WERI-Rb-1 (cell line): Measurements from ENCODE around the gene WDR45.

Experiments used
- DNase-seq: peaks from one replicate; pipeline ENCODE4 v3.0.0-alpha.2; 2020
- H3K27ac ChIP-seq: fragments of 250-450 bp; sonication (Bioruptor Pico); 2 replicates; pipeline ENCODE4 v1.5.1; 2020; ENCODE audit warnings: mild to moderate bottlenecking, moderate library complexity
- H3K27me3 ChIP-seq: fragments of 250-450 bp; sonication (Bioruptor Pico); 2 replicates; pipeline ENCODE4 v1.5.1; 2021; ENCODE audit warnings: mild to moderate bottlenecking, low read depth, moderate library complexity; ENCODE audit not compliant: insufficient read depth, severe bottlenecking
- H3K36me3 ChIP-seq: fragments of 250-450 bp; sonication (Bioruptor Pico); 2 replicates; pipeline ENCODE4 v1.5.1; 2020; ENCODE audit warnings: mild to moderate bottlenecking, moderate library complexity
- H3K4me3 ChIP-seq: 2 replicates; pipeline ENCODE4 v1.5.1; 2011; ENCODE audit warnings: low read depth, mild to moderate bottlenecking, control low read depth, low read length
- H3K9me3 ChIP-seq: fragments of 250-450 bp; sonication (Bioruptor Pico); 2 replicates; pipeline ENCODE4 v1.5.1; 2021; ENCODE audit warnings: mild to moderate bottlenecking, moderate library complexity; ENCODE audit not compliant: severe bottlenecking
- TF ChIP-seq, protein P1 (sequence below): IDR thresholded peaks from 2 replicates; pipeline ENCODE4 v1.5.1; 2011; ENCODE audit warnings: low read depth, mild to moderate bottlenecking, control low read depth, inconsistent platforms, low read length

WDR45 gene

DNA sequence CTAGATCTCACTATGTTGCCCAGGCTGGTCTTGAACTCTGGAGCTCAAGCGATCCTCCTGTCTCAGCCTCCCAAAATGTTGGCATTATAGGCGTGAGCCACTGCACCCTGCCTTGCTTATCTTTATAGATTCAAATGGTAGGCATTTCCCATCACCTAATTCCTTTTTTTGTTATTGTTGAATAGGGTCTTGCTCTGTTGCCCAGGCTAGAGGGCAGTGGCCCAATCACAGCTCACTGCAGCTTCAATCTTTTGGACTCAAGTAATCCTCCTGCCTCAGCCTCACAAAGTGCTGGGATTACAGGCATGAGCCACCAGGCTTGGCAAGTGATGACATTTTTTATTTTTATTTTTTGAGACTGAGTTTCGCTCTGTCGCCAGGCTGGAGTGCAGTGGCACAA, 16.7 kb upstream of the WDR45 start:
- H3K27ac ChIP-seq = no peak overlapping the region
- peaks cover 3% of the 10 kb centered on the region for H3K27me3 ChIP-seq
- no peaks in the 10 kb centered on the region for H3K9me3 ChIP-seq
- TF ChIP-seq, protein P1, sequence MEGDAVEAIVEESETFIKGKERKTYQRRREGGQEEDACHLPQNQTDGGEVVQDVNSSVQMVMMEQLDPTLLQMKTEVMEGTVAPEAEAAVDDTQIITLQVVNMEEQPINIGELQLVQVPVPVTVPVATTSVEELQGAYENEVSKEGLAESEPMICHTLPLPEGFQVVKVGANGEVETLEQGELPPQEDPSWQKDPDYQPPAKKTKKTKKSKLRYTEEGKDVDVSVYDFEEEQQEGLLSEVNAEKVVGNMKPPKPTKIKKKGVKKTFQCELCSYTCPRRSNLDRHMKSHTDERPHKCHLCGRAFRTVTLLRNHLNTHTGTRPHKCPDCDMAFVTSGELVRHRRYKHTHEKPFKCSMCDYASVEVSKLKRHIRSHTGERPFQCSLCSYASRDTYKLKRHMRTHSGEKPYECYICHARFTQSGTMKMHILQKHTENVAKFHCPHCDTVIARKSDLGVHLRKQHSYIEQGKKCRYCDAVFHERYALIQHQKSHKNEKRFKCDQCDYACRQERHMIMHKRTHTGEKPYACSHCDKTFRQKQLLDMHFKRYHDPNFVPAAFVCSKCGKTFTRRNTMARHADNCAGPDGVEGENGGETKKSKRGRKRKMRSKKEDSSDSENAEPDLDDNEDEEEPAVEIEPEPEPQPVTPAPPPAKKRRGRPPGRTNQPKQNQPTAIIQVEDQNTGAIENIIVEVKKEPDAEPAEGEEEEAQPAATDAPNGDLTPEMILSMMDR = no peak
- no peak for DNase-seq
- H3K4me3 ChIP-seq = no peak overlapping the region
- no peaks in the 10 kb centered on the region for H3K36me3 ChIP-seq

DNA sequence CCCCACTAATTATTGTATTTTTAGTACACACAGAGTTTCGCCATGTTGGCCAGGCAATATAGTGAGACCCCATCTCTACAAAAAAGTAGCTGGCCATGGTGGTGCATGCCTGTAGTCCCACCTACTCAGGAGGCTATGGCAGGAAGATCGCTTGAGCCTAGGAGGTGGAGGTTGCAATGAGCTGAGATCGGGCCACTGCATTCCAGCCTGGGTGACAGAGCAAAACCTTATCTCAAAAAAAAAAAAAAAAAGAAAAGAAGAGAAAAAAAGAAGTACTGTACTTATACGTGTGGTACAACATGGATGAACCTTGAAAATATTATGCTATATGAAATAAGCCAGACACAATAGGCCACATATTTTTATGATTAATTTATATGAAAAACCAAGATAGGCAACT, 9.9 kb upstream of the WDR45 start:
- no peak overlapping the region for H3K4me3 ChIP-seq
- no peak overlapping the region for H3K27ac ChIP-seq
- H3K27me3 ChIP-seq = peaks cover 2% of the 10 kb centered on the region
- H3K9me3 ChIP-seq = no peaks in the 10 kb centered on the region
- TF ChIP-seq, protein P1 = no peak
- no peaks in the 10 kb centered on the region for H3K36me3 ChIP-seq
- DNase-seq = no peak

DNA sequence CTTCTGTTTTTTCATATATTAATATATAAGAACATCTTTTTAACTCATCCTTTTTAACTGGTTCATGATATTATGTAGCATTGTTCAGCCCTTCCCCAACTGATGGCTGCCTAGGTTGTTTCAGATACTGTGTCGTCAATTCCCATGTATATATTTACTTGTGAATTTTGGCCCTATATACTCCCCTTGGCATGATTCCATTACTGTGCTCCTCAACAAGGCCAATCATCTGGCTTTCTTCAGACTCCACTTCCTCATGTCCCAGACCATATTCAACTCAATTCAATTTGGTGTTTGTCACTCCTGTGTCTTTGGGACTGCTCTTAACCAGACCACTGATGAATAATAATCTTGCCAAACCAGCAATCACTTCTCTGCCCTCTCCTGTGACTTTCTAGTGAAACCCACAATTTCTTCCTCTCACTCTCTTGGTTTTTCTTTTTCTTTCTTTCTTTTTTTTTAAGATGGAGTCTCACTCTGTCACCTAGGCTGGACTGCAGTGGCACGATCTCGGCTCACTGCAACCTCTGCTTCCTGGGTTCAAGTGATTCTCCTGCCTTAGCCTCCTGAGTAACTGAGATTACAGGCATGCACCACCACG, 2.7 kb upstream of the WDR45 start:
- H3K9me3 ChIP-seq = no peaks in the 10 kb centered on the region
- no peaks in the 10 kb centered on the region for H3K27me3 ChIP-seq
- no peak overlapping the region for H3K27ac ChIP-seq
- TF ChIP-seq, protein P1 = no peak
- H3K4me3 ChIP-seq = no peak overlapping the region
- DNase-seq = no peak
- no peaks in the 10 kb centered on the region for H3K36me3 ChIP-seq

DNA sequence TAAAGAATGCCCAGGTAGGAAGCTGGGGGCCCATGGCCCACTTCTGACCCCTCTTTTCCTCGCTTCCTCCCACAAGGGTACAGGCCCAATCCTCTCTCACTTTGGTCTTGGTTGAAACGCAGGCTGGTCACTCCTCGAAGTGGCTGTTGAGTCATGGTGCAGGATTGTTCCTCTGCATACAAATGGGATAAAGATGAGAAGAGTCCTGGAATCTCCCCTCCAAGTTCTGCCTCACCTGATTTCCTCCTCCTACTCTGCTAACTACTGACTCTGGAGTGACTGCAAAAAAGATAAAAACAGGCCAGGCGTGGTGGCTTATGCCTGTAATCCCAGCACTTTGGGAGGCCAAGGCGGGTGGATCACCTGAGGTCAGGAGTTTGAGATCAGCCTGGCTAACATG, 1.7 kb downstream of the WDR45 start:
- H3K36me3 ChIP-seq = no peaks in the 10 kb centered on the region
- peaks cover 4% of the 10 kb centered on the region for H3K27me3 ChIP-seq
- no peak overlapping the region for H3K4me3 ChIP-seq
- TF ChIP-seq, protein P1 = no peak
- no peaks in the 10 kb centered on the region for H3K9me3 ChIP-seq
- no peak for DNase-seq
- no peak overlapping the region for H3K27ac ChIP-seq

DNA sequence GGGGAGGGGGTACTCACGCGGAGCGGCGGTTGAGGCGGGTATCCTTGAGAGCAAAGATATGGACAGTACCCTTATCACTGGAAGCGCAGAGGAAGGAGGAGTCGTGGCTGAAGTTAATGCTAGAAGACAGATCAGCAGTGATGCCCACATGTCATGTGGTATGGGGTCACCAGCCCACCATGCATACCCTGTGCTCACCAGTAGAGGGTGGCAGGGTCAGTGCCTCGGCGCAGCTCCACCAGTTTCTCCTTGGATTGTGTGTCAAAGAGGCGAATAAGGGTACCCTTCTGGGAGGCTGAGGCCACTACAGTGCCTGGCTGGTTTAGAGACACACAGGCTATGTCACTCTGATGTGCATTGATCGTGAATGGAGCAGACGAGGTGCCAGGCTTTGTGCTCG, 4.3 kb downstream of the WDR45 start:
- no peak for DNase-seq
- no peak overlapping the region for H3K27ac ChIP-seq
- TF ChIP-seq, protein P1 = peak; percentile 44

More for the DNA sequence above, 4.3 kb downstream of the WDR45 start:
- H3K9me3 ChIP-seq = no peaks in the 10 kb centered on the region
- H3K4me3 ChIP-seq = no peak overlapping the region
- H3K27me3 ChIP-seq = peaks cover 10% of the 10 kb centered on the region
- no peaks in the 10 kb centered on the region for H3K36me3 ChIP-seq
